H9 (cell line): Measurements from ENCODE around the gene MAT2A. TPM values are rescaled to one million over a fixed set of nuclear protein-coding genes. Genes with fewer than 3 reads are reported as not detected.

ENCODE experiments used
- DNase-seq: peaks from one replicate; pipeline ENCODE4 v3.0.0-alpha.2; 2017
- H2AFZ ChIP-seq: one replicate; pipeline ENCODE4 v1.6.1; 2013; ENCODE audit warnings: mild to moderate bottlenecking, low read length, control low read depth, moderate library complexity
- H2AK5ac ChIP-seq: 2 replicates; pipeline ENCODE4 v1.6.1; 2013; ENCODE audit warnings: low read length, control low read depth, mixed read lengths; ENCODE audit not compliant: insufficient read length
- H2BK120ac ChIP-seq: one replicate; pipeline ENCODE4 v1.6.1; 2013; ENCODE audit warnings: low read depth, mild to moderate bottlenecking, low read length, control low read depth, inconsistent platforms; ENCODE audit not compliant: poor library complexity, severe bottlenecking
- H2BK12ac ChIP-seq: 2 replicates; pipeline ENCODE4 v1.6.1; 2013; ENCODE audit warnings: low read length, control low read depth, mixed read lengths, low read depth; ENCODE audit not compliant: insufficient read length
- H2BK15ac ChIP-seq: 2 replicates; pipeline ENCODE4 v1.6.1; 2013; ENCODE audit warnings: low read depth, low read length, control low read depth
- H2BK20ac ChIP-seq: one replicate; pipeline ENCODE4 v1.6.1; 2013; ENCODE audit warnings: low read depth, mild to moderate bottlenecking, low read length, control low read depth, inconsistent platforms; ENCODE audit not compliant: poor library complexity, severe bottlenecking
- H2BK5ac ChIP-seq: 2 replicates; pipeline ENCODE4 v1.6.1; 2013; ENCODE audit warnings: low read length, control low read depth, mixed read lengths; ENCODE audit not compliant: insufficient read length
- H3K14ac ChIP-seq: 2 replicates; pipeline ENCODE4 v1.6.1; 2013; ENCODE audit warnings: low read length, control low read depth; ENCODE audit not compliant: insufficient read depth
- H3K18ac ChIP-seq: 2 replicates; pipeline ENCODE4 v1.6.1; 2013; ENCODE audit warnings: low read depth, mild to moderate bottlenecking, mixed read lengths, low read length, control low read depth; ENCODE audit not compliant: insufficient read length
- H3K23ac ChIP-seq: 2 replicates; pipeline ENCODE4 v1.6.1; 2013; ENCODE audit warnings: low read length, control low read depth, mixed read lengths, low read depth; ENCODE audit not compliant: insufficient read length
- H3K23me2 ChIP-seq: 2 replicates; pipeline ENCODE4 v1.6.1; 2013; ENCODE audit warnings: low read depth, mild to moderate bottlenecking, mixed read lengths, low read length, control low read depth; ENCODE audit not compliant: insufficient read length, poor library complexity, severe bottlenecking
- H3K27ac ChIP-seq: 2 replicates; pipeline ENCODE4 v1.5.1; 2013; ENCODE audit warnings: low read length, control low read depth, mixed read lengths, low read depth; ENCODE audit not compliant: insufficient read length
- H3K27me3 ChIP-seq: 2 replicates; pipeline ENCODE4 v1.6.1; 2013; ENCODE audit warnings: low read length, control low read depth, inconsistent platforms; ENCODE audit not compliant: insufficient read depth
- H3K4ac ChIP-seq: 2 replicates; pipeline ENCODE4 v1.6.1; 2013; ENCODE audit warnings: low read depth, mild to moderate bottlenecking, control low read depth, inconsistent platforms, low read length, moderate library complexity
- H3K4me1 ChIP-seq: 2 replicates; pipeline ENCODE4 v1.6.1; 2013; ENCODE audit warnings: low read length, control low read depth, inconsistent platforms; ENCODE audit not compliant: insufficient read depth
- H3K4me2 ChIP-seq: 2 replicates; pipeline ENCODE4 v1.6.1; 2013; ENCODE audit warnings: low read length, control low read depth, mixed read lengths; ENCODE audit not compliant: insufficient read length, insufficient read depth
- H3K56ac ChIP-seq: 2 replicates; pipeline ENCODE4 v1.6.1; 2013; ENCODE audit warnings: low read depth, mild to moderate bottlenecking, mixed read lengths, low read length, control low read depth; ENCODE audit not compliant: insufficient read length
- H3K79me1 ChIP-seq: 2 replicates; pipeline ENCODE4 v1.6.1; 2013; ENCODE audit warnings: low read depth, mild to moderate bottlenecking, moderate library complexity, low read length, control low read depth, inconsistent platforms; ENCODE audit not compliant: insufficient read depth, poor library complexity, severe bottlenecking
- H3K79me2 ChIP-seq: 2 replicates; pipeline ENCODE4 v1.6.1; 2013; ENCODE audit warnings: low read length, control low read depth, inconsistent platforms; ENCODE audit not compliant: insufficient read depth
- H3K9ac ChIP-seq: 2 replicates; pipeline ENCODE4 v1.6.1; 2013; ENCODE audit warnings: low read length, control low read depth, mixed read lengths; ENCODE audit not compliant: insufficient read length; ENCODE audit errors: extremely low read depth
- H3K9me3 ChIP-seq: one replicate; pipeline ENCODE4 v1.6.1; 2013; ENCODE audit warnings: low read depth, low read length, inconsistent platforms; ENCODE audit not compliant: control insufficient read depth
- H3T11ph ChIP-seq: one replicate; pipeline ENCODE4 v1.6.1; 2013; ENCODE audit warnings: mild to moderate bottlenecking, low read length, control low read depth, inconsistent platforms
- H4K20me1 ChIP-seq: one replicate; pipeline ENCODE4 v1.6.1; 2013; ENCODE audit not compliant: control insufficient read depth, insufficient read length, insufficient read depth
- H4K5ac ChIP-seq: 2 replicates; pipeline ENCODE4 v1.6.1; 2013; ENCODE audit warnings: low read depth, mild to moderate bottlenecking, mixed read lengths, low read length, control low read depth; ENCODE audit not compliant: insufficient read length
- H4K8ac ChIP-seq: replicated peaks from 2 replicates; pipeline ENCODE4 v1.6.1; 2013; ENCODE audit warnings: low read length, control low read depth, mixed read lengths, low read depth; ENCODE audit not compliant: insufficient read length
- H4K91ac ChIP-seq: 2 replicates; pipeline ENCODE4 v1.6.1; 2013; ENCODE audit warnings: low read depth, mild to moderate bottlenecking, moderate library complexity, mixed read lengths, low read length, control low read depth; ENCODE audit not compliant: insufficient read length
- H3K27ac Mint-ChIP-seq, 3 experiments: 2 replicates in 2 of 3; 3 replicates in 1 of 3; pipeline ENCODE4 v1.8.0; 2020 to 2021; ENCODE audit warnings: mixed read lengths in 3 of 3, mild to moderate bottlenecking in 1 of 3, moderate library complexity in 1 of 3
- H3K27me3 Mint-ChIP-seq: 2 replicates; pipeline ENCODE4 v1.8.0; 2021; ENCODE audit warnings: low read depth, mild to moderate bottlenecking, moderate library complexity, mixed read lengths
- H3K36me3 Mint-ChIP-seq, 3 experiments: 2 replicates in 2 of 3; 3 replicates in 1 of 3; pipeline ENCODE4 v1.8.0; 2020 to 2021; ENCODE audit warnings: low read depth in 3 of 3, mixed read lengths in 3 of 3; ENCODE audit not compliant: insufficient read depth in 1 of 3
- H3K4me1 Mint-ChIP-seq, 2 experiments: 2 replicates each; pipeline ENCODE4 v1.8.0; 2020; ENCODE audit warnings: mixed read lengths in 2 of 2
- H3K4me3 Mint-ChIP-seq, 2 experiments: 2 replicates in 1 of 2; 3 replicates in 1 of 2; pipeline ENCODE4 v1.8.0; 2020 to 2021; ENCODE audit warnings: mild to moderate bottlenecking in 2 of 2, mixed read lengths in 2 of 2, moderate library complexity in 1 of 2
- H3K9me3 Mint-ChIP-seq, 2 experiments: 2 replicates in 1 of 2; 3 replicates in 1 of 2; pipeline ENCODE4 v1.8.0; 2020; ENCODE audit warnings: mild to moderate bottlenecking in 2 of 2, mixed read lengths in 2 of 2, moderate library complexity in 1 of 2
- CTCF ChIP-seq: fragments of 200-600 bp; sonication (generic); conservative IDR thresholded peaks from 3 replicates; pipeline ENCODE4 v1.8.0; 2021; ENCODE audit warnings: antibody characterized with exemption, mild to moderate bottlenecking
- WGBS: extraction: QIAGEN DNeasy Blood & Tissue Kit; methylation state at CpG from one replicate; pipeline ENCODE4 v1.1.7; 2013; ENCODE audit warnings: missing lambda C conversion rate, low lambda C conversion rate, mixed read lengths; ENCODE audit not compliant: insufficient read length; ENCODE audit errors: extremely low coverage; 5-methylcytosine and 5-hydroxymethylcytosine counted together
- total RNA-seq: library from RNA; stranded (reverse); gene quantifications from 2 replicates; pipeline ENCODE4 v1.2.1, GENCODE V29; 2021

The MAT2A gene
- total RNA-seq, 1 experiment from 2014 or later: 459 TPM

GRCh38 chr2:85585781-85586105 is 46.8 kb downstream of the MAT2A start:
- Histone ChIP-seq H3K23me2 (peaks cover 7% of the 10 kb centered on the region), H3K9ac (no peak overlapping the region), H2AFZ (no peak overlapping the region), H2BK5ac (no peak overlapping the region), H2AK5ac (no peak overlapping the region), H3K14ac (no peak overlapping the region), H3K9me3 (no peaks in the 10 kb centered on the region), H4K91ac (no peak overlapping the region), H4K8ac (no peak overlapping the region), H3K18ac (no peak overlapping the region), H3K79me1 (no peaks in the 10 kb centered on the region), H3K79me2 (no peaks in the 10 kb centered on the region), H3K4me2 (no peak overlapping the region), H4K20me1 (no peaks in the 10 kb centered on the region), H3K27me3 (peaks cover 5% of the 10 kb centered on the region; the same call in 1 of the 2 replicates), H3K4ac (no peak overlapping the region), H3K27ac (no peak overlapping the region), H2BK12ac (no peak overlapping the region), H3T11ph (no peak overlapping the region), H4K5ac (no peak overlapping the region), H2BK120ac (no peak overlapping the region), H3K23ac (no peak overlapping the region), H2BK15ac (no peak overlapping the region), H3K4me1 (no peaks in the 10 kb centered on the region; the same call in 1 of the 2 replicates), H2BK20ac (no peak overlapping the region), H3K56ac (no peak overlapping the region)
- H3K27ac Mint-ChIP-seq: no peak overlapping the region
- H3K9me3 Mint-ChIP-seq: no peaks in the 10 kb centered on the region; a peak in 1 of 5 replicates
- DNase-seq: no peak
- WGBS: no CpG with 5 or more reads among the region's 1 CpG
- TF ChIP-seq CTCF: no peak
- peaks cover 0 to 2% of the 10 kb centered on the region in 2 experiments; a peak in 1 of 4 replicates for H3K4me1 Mint-ChIP-seq
- H3K27me3 Mint-ChIP-seq: peaks cover 29% of the 10 kb centered on the region
- H3K36me3 Mint-ChIP-seq: no peaks in the 10 kb centered on the region; a peak in 2 of 7 replicates
- H3K4me3 Mint-ChIP-seq: no peak overlapping the region
